Caki2 (cell line): ENCODE measurements around the gene CLSTN3. TPM values are rescaled to one million over a fixed set of nuclear protein-coding genes. Genes with fewer than 3 reads are reported as not detected.

Source experiments
- DNase-seq: peaks from one replicate; pipeline ENCODE4 v3.0.0-alpha.2; 2015; ENCODE audit warnings: low read depth
- in situ Hi-C: cut with HindIII; loops from 2 replicates; pipeline ENCODE4 v1.10.0; 2016; ENCODE audit warnings: low sequenced_read_pairs, low pct_unique_long_range_greater_than_20kb, mixed read lengths
- total RNA-seq: library from RNA; depleted of rRNA; stranded (reverse); fragments of >200 nt; shearing (Covaris generic); gene quantifications from 2 replicates; pipeline ENCODE4 v1.2.3, GENCODE V29; 2014; ENCODE audit warnings: low replicate concordance

Gene CLSTN3
- total RNA-seq, 1 experiment from 2014 or later = 13.8 TPM

GRCh38 chr12:7139200-7139599, 9.0 kb downstream of the CLSTN3 start:
- no peak for DNase-seq
- in situ Hi-C loops = no loop called here

- in situ Hi-C loops = no loop called here
- DNase-seq = no peak
Measured at GRCh38 chr12:7141351-7142005, 11.3 kb downstream of the CLSTN3 start.

GRCh38 chr12:7142056-7142644, 12.0 kb downstream of the CLSTN3 start:
- in situ Hi-C loops = no loop called here

GRCh38 chr12:7142809-7143465, 12.8 kb downstream of the CLSTN3 start:
- in situ Hi-C loops = no loop called here
- no peak for DNase-seq

More at GRCh38 chr12:7142056-7142644, 12.0 kb downstream of the CLSTN3 start:
- DNase-seq = peak; percentile 14

GRCh38 chr12:7143564-7143963, 13.4 kb downstream of the CLSTN3 start:
- no peak for DNase-seq
- in situ Hi-C loops = no loop called here

- DNase-seq = peak; percentile 15
- in situ Hi-C loops = no loop called here
Measured at GRCh38 chr12:7144414-7145120, 14.4 kb downstream of the CLSTN3 start.

- in situ Hi-C loops = no loop called here
- no peak for DNase-seq
Measured at GRCh38 chr12:7145671-7146070, 15.5 kb downstream of the CLSTN3 start.

GRCh38 chr12:7146228-7146627, 16.1 kb downstream of the CLSTN3 start:
- no peak for DNase-seq
- in situ Hi-C loops = no loop called here

GRCh38 chr12:7146906-7147305, 16.7 kb downstream of the CLSTN3 start:
- in situ Hi-C loops = no loop called here
- no peak for DNase-seq

- in situ Hi-C loops = no loop called here
Measured at GRCh38 chr12:7150356-7150755, 20.2 kb downstream of the CLSTN3 start.

GRCh38 chr12:7150841-7151240, 20.7 kb downstream of the CLSTN3 start:
- in situ Hi-C loops = no loop called here
- DNase-seq = no peak

More at GRCh38 chr12:7150356-7150755, 20.2 kb downstream of the CLSTN3 start:
- DNase-seq = no peak

GRCh38 chr12:7151532-7151931, 21.4 kb downstream of the CLSTN3 start:
- in situ Hi-C loops = no loop called here
- no peak for DNase-seq

GRCh38 chr12:7152818-7153217, 22.6 kb downstream of the CLSTN3 start:
- DNase-seq = no peak
- in situ Hi-C loops = no loop called here

GRCh38 chr12:7154042-7154441, 23.9 kb downstream of the CLSTN3 start:
- in situ Hi-C loops = no loop called here
- no peak for DNase-seq

GRCh38 chr12:7154901-7155470, 24.8 kb downstream of the CLSTN3 start:
- DNase-seq = no peak
- in situ Hi-C loops = no loop called here

- no peak for DNase-seq
- in situ Hi-C loops = no loop called here
Measured at GRCh38 chr12:7155471-7156034, 25.4 kb downstream of the CLSTN3 start.

GRCh38 chr12:7156259-7157197, 26.4 kb downstream of the CLSTN3 start:
- DNase-seq = no peak
- in situ Hi-C loops = no loop called here
